Measurements from ENCODE around the gene C6orf52. TPM values are rescaled to one million over a fixed set of nuclear protein-coding genes. Genes with fewer than 3 reads are reported as not detected.

Gene C6orf52
- total and polyA plus RNA-seq, 9 of the 15 experiments (the other 6 are each of a cell fraction or from before 2014, with no cell fraction given) = 6.7 to 37.0 (median 11.1) TPM

- TF ChIP-seq PTRF (tag; IDR thresholded peaks at IDR 0.05) (no peak), ZNF592 (IDR thresholded peaks at IDR 0.05) (no peak), CTBP1 (IDR thresholded peaks at IDR 0.05; ENCODE audit: borderline replicate concordance) (peak; percentile 82), HDAC2 (IDR thresholded peaks at IDR 0.05) (peak; percentile 88), HDAC1 (IDR thresholded peaks at IDR 0.05) (peak in 1 of 2 experiments; percentile 52; a peak in 1 of 4 replicates), SMAD1 (IDR thresholded peaks at IDR 0.05; ENCODE audit: low read depth, low read length, partially characterized antibody) (peak; percentile 32), ZNF239 (CRISPR knock-in tag; IDR thresholded peaks at IDR 0.05) (peak; percentile 7; the same call in 1 of the 2 replicates), STAT5A (IDR thresholded peaks at IDR 0.05; ENCODE audit: borderline replicate concordance, low read length) (peak; percentile 22; the same call in 1 of the 2 replicates), HES1 (IDR thresholded peaks at IDR 0.05; ENCODE audit: low read depth) (peak; percentile 63; the same call in 1 of the 2 replicates), NONO (IDR thresholded peaks at IDR 0.05; ENCODE audit: low read depth in 2 of 2, low read length in 1 of 2) (no peak), HMG20A (CRISPR knock-in tag; conservative IDR thresholded peaks at IDR 0.05) (0 out of 2 replicates have a peak, but pooled peaks have one; percentile 27), CBFA2T3 (IDR thresholded peaks at IDR 0.05) (peak; percentile 53), RNF2 (IDR thresholded peaks at IDR 0.05) (peak; percentile 80; the same call in 1 of the 2 replicates), SOX6 (IDR thresholded peaks at IDR 0.05) (peak; percentile 56; the same call in 1 of the 2 replicates), CUX1 (CRISPR knock-in tag; IDR thresholded peaks at IDR 0.05) (no peak), ZNF79 (CRISPR knock-in tag; IDR thresholded peaks at IDR 0.05; ENCODE audit: low read depth) (no peak), MNT (conservative IDR thresholded peaks at IDR 0.05) (peak in 1 of 2 experiments; percentile 34; a peak in 1 of 4 replicates), ZEB2 (IDR thresholded peaks at IDR 0.05) (peak; percentile 69; the same call in 1 of the 2 replicates)
Measured at GRCh38 chr6:10643201-10643651, 51.2 kb downstream of the C6orf52 start (continued).
